SU-DHL-6 (cell line): ENCODE data around the gene PBX1.

ENCODE experiments used
- CTCF ChIP-seq: fragments of 200-600 bp; sonication (generic); IDR thresholded peaks from one replicate; pipeline ENCODE4 v1.5.1; 2017; ENCODE audit warnings: antibody characterized with exemption, mild to moderate bottlenecking, low read length, moderate library complexity; ENCODE audit not compliant: insufficient read depth, poor library complexity, severe bottlenecking
- EZH2phosphoT487 ChIP-seq: fragments of 200-600 bp; sonication (generic), shearing (Covaris generic); conservative IDR thresholded peaks from 2 replicates; pipeline ENCODE4 v1.6.1; 2018; ENCODE audit warnings: mild to moderate bottlenecking, antibody characterized with exemption, low read length, moderate library complexity, mixed read lengths

GRCh38 chr1:164577291-164577690 is 18.3 kb downstream of the PBX1 start:
- TF ChIP-seq EZH2phosphoT487 (no peak), CTCF (no peak)
